ENCODE data around the gene KIR2DL1.
"Not testable (repeated sequence)": the region's sequence is repeated elsewhere in the genome, so short reads cannot be mapped to it uniquely, and the experiment has no call there.

KIR2DL1 gene

DNA sequence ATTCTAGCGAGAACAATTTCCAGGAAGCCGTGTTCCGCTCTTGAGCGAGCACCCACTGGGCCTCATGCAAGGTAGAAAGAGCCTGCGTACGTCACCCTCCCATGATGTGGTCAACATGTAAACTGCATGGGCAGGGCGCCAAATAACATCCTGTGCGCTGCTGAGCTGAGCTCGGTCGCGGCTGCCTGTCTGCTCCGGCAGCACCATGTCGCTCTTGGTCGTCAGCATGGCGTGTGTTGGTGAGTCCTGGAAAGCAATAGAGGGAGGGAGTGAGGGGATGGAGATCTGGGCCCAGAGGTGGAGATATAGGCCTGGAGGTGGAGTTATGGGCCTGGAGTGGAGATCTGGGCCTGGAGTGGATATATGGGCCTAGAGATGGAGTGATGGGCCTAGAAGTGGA lies at the start of gene KIR2DL1:
TSS of gene KIR2DL1 (plus strand) at position 148 of the 400 bp plus-strand sequence. CDS start at position 206, 58 bp downstream.
- DNase-seq, result not testable (repeated sequence)

DNA sequence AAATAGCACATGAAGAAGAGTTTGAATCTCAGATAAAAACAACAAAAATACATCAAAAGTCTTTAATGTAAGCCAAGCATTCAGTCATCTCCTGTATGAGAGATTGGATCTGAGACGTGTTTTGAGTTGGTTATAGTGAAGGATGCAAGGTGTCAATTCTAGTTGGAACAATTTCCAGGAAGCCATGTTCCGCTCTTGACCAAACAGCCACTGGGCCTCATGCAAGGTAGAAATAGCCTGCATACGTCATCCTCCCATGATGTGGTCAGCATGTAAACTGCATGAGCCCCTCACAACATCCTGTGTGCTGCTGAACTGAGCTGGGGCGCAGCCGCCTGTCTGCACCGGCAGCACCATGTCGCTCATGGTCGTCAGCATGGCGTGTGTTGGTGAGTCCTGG lies 45.5 kb upstream of the KIR2DL1 start, which contains the start of gene KIR3DL3:
TSS of gene KIR3DL3 (plus strand) at position 301 of the 400 bp plus-strand sequence. CDS start at position 356, 55 bp downstream.
- DNase-seq, result no peak

DNA sequence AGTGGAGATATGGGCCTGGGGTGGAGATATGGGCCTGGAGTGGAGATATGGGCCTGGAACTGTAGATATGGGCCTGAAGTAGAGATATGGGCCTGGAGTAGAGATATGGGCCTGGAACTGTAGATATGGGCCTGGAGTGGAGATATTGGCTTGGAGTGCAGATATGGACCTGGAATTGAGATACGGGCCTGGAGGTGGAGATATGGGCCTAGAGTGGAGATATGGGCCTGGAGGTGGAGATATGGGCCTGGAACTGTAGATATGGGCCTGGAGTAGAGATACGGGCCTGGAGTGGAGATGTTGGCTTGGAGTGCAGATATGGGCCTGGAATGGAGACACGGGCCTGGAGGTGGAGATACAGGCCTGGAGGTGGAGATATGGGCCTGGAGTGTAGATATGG lies 44.9 kb upstream of the KIR2DL1 start:
- DNase-seq, result no peak

DNA sequence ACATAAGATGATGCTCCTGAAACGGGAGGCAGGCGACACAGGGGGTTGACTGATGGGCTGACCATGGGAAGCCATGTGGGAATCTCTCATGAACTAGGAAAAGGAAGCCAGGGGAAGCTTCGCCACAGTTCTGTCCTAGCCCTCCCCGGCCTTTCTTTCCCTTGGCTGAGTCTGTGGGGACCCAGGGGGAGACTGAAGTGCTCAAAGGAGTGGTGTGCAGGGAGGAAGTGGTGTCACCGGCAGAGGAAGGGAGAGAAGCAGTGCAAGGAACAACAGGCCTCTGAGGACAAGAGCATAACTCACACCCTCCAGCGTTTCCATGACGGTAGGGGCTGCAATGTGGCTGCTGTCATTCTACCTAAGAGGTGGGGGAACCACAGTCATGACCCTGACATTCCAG lies 44.3 kb upstream of the KIR2DL1 start:
- DNase-seq, result no peak

DNA sequence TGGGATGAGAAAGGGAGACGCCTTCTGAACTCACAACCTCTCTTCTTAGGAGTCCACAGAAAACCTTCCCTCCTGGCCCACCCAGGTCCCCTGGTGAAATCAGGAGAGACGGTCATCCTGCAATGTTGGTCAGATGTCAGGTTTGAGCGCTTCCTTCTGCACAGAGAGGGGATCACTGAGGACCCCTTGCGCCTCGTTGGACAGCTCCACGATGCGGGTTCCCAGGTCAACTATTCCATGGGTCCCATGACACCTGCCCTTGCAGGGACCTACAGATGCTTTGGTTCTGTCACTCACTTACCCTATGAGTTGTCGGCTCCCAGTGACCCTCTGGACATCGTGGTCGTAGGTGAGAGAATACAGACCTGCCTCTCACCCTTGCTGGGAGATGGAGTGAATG lies 42.0 kb upstream of the KIR2DL1 start:
- DNase-seq, result no peak

DNA sequence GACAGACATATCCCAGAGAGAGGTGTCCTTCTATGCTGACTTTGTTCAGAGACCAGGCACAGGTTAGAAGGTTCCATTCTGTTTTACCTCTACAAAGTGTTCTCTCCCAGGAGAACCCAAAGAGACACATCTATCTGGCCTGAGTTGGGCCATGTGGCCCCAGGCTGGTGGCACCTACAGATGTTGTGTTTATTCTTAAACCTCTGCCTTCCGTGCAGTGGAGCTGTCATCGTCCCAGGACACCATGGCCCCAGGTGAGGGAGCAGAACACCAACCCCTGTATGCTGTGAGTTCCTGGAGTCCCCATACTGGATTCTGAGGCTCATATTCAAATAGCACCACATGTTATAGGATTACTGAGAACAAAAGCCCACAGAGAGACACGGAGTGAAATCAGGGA lies 41.4 kb upstream of the KIR2DL1 start:
- no peak for DNase-seq

DNA sequence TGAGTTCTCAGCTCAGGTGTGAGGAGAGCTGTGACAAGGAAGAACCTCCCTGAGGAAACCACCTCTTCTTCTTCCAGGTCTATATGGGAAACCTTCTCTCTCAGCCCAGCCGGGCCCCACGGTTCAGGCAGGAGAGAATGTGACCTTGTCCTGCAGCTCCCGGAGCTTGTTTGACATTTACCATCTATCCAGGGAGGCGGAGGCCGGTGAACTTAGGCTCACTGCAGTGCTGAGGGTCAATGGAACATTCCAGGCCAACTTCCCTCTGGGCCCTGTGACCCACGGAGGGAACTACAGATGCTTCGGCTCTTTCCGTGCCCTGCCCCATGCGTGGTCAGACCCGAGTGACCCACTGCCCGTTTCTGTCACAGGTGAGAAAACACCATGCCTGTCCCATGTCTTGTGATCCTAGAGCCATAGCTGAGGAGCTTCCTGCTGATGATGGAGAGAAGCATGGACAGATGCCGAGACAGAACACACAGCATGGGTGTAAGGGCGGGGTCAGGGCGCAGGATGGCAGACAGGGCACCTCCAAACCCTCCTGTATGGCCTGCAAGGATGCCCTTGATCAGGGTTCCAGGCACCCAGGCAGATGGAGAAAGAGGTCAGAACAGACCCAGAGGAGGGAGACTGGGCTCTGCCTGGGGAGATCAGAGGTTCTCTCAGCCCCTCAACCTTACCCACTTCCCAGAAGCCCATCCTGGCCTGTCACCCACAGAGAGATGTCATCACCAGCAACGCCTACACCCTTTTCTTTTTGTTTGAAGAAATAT lies 40.0 kb upstream of the KIR2DL1 start:
- no peak for DNase-seq

DNA sequence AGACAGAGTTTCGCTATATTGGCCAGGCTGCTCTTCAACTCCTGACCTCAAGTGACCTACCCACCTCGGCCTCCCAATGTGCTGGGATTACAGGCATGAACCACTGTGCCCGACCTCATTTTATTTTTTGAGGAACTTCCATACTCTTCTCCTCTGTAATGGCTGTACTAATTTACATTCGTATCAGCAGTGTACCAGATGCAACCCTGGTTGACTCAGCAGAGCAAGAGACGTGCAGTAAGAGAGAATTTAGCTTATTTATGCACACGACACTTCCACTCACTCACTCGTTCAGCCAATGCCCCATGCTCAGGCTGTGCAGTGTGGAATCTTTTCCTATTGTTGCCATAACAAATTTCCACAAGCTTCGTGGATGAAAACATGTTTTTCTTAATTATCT lies 38.4 kb upstream of the KIR2DL1 start:
- DNase-seq, result no peak

DNA sequence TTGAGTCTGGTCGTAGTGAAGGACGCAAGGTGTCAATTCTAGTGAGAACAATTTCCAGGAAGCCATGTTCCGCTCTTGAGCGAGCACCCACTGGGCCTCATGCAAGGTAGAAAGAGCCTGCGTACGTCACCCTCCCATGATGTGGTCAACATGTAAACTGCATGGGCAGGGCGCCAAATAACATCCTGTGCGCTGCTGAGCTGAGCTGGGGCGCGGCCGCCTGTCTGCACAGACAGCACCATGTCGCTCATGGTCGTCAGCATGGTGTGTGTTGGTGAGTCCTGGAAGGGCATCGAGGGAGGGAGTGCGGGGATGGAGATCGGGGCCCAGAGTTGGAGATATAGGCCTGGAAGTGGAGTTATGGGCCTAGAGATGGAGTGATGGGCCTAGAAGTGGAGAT lies 31.3 kb upstream of the KIR2DL1 start, which contains the start of gene KIR2DL3:
TSS of gene KIR2DL3 (plus strand) at position 208 of the 400 bp plus-strand sequence. CDS start at position 241, 33 bp downstream.
- not testable (repeated sequence) for DNase-seq

DNA sequence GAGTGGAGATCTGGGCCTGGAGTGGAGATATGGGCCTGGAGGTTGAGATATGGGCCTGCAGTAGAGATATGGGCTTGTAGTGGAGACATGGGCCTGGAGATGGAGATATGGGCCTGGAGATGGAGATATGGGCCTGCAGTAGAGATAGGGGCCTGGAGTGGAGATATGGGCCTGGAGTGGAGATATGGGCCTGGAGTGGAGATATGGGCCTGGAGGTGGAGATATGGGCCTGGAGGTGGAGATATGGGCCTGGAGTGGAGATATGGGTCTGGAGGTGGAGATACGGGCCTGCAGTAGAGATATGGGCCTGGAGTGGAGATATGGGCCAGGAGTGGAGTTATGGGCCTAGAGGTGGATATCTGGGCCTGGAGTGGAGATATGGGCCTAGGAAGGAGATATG lies 30.9 kb upstream of the KIR2DL1 start:
- no peak for DNase-seq

DNA sequence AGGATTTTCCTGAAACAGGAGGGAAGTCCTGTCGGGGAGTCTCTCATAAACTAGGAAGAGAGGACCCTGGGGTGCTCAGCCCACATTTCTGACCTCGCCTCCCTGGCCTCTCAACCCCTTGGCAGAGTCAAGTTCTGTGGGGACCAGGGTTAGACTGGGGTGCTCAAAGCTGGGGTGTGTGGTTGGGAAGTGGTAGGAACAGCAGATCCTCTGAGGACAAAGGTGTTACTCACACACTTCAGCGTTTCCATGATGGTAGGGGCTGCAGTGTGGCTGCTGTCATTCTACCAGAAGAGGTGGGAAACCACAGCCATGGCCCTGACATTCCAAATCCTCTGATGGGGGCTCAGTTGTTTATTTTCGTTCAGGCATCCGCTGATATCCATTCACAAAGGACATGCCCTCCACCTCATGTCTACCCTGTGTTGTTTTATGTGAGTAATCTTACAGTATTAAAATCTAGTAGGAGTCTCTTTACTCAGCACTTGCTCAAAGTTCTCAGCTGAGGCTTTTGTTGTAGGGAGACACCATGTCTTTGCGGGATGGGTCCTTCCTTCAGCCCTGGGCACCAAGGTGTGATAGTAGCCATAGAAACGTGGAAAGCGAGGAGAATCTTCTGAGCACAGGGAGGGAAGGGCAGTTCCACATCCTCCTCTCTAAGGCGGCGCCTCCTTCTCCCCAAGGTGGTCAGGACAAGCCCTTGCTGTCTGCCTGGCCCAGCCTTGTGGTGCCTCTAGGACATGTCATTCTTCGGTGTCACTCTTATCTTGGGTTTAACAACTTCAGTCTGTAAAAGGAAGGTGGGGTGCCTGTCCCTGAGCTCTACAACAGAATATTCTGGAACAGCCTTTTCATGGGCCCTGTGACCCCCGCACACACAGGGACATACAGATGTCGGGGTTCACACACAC lies 29.8 kb upstream of the KIR2DL1 start:
- no peak for DNase-seq

DNA sequence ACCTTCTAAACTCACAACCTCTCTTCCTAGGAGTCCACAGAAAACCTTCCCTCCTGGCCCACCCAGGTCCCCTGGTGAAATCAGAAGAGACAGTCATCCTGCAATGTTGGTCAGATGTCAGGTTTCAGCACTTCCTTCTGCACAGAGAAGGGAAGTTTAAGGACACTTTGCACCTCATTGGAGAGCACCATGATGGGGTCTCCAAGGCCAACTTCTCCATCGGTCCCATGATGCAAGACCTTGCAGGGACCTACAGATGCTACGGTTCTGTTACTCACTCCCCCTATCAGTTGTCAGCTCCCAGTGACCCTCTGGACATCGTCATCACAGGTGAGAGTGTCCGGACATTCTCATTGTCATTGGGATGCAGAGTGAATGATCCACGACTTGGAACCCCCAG lies 27.6 kb upstream of the KIR2DL1 start:
- DNase-seq, result not testable (repeated sequence)

DNA sequence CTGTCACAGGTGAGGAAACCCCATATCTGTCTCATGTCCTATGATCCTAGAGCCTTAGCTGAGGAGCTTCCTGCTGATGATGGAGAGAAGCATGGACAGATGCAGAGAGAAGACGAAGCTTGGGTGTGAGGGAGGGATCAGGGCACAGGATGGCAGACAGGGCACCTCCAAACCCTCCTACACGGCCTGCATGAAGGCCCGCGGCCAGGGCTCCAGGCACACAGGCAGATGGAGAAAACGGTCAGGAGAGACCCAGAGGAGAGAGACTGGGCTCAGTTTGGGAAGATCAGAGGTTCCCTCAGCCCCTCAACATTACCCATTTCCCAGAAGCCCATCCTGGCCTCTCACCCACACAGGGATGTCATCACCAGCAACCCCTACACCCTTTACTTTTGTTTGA lies 25.5 kb upstream of the KIR2DL1 start:
- not testable (repeated sequence) for DNase-seq

DNA sequence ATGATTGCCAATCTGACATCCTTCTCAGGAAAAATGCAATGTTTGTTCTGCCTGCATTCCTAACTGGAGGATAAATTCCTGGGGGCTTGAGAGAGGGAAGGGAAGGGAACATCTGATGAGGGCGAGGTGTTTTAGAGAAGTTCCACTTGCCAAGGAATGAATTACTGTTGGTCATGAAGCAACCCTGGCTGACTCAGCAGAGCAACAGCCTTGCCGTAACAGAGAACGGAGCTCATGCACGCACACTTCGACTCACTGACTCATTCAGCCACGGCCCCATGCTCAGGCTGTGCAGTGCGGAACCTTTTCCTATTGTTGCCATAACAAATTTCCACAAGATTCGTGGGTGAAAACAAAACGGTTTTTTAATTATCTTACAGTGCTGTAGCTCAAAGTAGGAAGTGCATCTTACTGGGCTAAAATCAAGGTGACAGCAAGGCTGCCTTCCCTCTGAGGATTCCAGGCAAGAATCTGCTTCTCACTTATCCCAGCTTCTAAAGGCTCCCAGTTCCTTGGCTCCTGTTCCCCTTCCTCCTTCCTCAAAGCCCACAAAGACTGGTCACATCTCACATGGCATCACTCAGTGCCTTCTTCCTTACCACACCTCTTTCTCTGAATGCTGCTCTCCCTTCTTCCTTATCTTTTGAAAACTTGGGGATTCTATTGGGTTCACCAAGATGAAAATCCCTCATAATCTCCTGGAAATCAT lies 21.8 kb upstream of the KIR2DL1 start:
- DNase-seq, result not testable (repeated sequence)

DNA sequence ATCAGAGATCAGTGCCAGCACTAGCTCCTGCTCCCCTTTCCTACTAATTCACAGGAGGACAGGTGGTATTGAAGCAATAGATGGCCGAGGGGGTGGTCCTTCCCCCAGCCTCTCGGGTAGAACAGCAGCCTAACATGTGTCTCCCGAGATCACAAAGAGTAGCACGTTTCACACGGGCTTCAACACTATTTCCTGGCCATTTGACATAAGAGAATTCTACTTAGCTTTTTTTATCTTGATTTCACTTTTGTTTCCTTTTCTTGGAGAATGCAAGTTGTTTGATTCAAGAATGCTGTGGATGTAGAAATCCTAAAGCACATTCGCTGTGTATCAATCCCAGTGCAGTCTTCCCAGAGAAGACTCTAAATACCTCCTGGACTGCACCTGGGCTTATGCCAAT lies 19.3 kb upstream of the KIR2DL1 start:
- not testable (repeated sequence) for DNase-seq

DNA sequence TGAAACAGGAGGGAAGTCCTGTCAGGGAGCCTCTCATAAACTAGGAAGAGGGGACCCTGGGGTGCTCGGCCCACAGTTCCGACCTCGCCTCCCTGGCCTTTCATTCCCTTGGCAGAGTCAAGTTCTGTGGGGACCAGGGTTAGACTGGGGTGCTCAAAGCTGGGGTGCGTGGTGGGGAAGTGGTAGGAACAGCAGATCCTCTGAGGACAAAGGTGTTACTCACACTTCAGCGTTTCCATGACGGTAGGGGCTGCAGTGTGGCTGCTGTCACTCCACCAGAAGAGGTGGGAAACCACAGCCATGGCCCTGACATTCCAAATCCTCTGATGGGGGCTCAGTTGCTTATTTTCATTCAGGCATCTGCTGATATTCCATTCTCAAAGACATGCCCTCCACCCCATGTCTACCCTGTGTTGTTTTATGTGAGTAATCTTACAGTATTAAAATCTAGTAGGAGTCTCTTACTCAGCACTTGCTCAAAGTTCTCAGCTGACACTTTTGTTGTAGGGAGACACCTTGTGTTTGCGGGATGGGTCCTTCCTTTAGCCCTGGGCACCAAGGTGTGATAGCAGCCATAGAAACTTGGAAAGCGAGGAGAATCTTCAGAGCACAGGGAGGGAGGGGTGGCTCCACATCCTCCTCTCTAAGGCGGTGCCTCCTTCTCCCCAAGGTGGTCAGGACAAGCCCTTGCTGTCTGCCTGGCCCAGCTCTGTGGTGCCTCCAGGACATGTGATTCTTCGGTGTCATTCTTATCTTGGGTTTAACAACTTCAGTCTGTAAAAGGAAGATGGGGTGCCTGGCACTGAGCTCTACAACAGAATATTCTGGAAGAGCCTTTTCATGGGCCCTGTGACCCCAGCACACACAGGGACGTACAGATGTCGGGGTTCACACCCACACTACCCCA lies 13.1 kb upstream of the KIR2DL1 start:
- DNase-seq, result not testable (repeated sequence)

DNA sequence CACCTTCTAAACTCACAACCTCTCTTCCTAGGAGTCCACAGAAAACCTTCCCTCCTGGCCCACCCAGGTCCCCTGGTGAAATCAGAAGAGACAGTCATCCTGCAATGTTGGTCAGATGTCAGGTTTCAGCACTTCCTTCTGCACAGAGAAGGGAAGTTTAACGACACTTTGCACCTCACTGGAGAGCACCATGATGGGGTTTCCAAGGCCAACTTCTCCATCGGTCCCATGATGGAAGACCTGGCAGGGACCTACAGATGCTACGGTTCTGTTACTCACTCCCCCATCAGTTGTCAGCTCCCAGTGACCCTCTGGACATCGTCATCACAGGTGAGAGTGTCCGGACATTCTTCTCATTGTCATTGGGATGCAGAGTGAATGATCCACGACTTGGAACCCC lies 11.0 kb upstream of the KIR2DL1 start:
- DNase-seq, result not testable (repeated sequence)

DNA sequence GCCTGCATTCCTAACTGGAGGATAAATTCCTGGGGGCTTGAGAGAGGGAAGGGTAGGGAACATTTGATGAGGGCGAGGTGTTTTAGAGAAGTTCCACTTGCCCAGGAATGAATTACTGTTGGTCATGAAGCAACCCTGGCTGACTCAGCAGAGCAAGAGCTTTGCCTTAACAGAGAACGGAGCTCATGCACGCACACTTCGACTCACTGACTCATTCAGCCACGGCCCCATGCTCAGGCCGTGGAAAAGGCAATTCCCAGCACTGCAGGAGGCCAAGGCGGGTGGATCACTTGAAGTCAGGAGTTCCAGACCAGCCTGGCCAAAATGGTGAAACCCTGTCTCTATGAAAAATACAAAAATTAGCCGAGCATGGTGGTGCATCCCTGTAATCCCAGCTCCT lies 5.4 kb upstream of the KIR2DL1 start:
- not testable (repeated sequence) for DNase-seq

DNA sequence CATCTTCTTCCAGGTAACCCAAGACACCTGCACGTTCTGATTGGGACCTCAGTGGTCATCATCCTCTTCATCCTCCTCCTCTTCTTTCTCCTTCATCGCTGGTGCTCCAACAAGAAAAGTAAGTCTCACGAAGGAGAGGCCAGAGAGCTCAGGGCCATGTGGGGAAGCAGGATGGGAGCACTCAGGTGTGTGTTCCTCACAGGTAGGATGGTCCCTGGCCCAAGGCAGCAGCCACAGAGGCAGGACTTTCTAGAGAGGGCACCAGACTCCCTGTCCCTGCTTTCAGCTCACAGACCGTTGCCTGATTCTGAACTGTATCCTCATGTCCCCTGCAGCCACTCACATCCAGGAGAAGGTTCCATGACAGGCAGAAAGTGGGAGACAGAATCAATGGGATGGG lies 3.1 kb upstream of the KIR2DL1 start:
- not testable (repeated sequence) for DNase-seq

DNA sequence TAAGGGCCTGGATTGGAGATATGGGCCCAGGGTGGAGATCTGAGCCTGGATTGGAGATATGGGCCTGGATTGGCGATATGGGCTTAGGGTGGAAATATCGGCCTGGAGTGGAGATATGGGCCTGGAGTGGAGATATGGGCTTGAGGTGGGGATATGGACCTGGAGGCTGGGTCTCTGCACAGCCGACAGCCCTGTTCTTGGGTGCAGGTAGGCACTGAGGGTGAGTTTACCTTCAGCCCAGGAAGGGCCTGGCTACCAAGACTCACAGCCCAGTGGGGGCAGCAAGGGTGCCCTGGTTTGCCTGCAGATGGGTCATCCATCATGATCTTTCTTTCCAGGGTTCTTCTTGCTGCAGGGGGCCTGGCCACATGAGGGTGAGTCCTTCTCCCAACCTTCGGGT lies 918 bp downstream of the KIR2DL1 start:
- not testable (repeated sequence) for DNase-seq

DNA sequence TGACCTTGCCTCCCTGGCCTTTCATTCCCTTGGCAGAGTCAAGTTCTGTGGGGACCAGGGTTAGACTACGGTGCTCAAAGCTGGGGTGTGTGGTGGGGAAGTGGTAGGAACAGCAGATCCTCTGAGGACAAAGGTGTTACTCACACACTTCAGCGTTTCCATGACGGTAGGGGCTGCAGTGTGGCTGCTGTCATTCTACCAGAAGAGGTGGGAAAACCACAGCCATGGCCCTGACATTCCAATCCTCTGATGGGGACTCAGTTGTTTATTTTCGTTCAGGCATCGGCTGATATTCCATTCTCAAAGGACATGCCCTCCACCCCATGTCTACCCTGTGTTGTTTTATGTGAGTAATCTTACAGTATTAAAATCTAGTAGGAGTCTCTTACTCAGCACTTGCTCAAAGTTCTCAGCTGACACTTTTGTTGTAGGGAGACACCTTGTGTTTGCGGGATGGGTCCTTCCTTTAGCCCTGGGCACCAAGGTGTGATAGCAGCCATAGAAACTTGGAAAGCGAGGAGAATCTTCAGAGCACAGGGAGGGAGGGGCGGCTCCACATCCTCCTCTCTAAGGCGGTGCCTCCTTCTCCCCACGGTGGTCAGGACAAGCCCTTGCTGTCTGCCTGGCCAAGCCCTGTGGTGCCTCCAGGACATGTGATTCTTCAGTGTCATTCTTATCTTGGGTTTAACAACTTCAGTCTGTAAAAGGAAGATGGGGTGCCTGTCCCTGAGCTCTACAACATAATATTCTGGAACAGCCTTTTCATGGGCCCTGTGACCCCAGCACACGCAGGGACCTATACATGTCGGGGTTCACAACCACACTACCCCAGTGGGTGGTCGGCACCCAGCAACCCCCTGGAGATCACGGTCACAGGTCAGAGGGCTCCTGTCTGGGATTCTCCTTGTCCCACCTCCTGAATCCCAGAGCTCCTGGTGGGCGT lies 1.7 kb downstream of the KIR2DL1 start:
- DNase-seq, result not testable (repeated sequence)

Data from activated effector memory CD4-positive, alpha-beta T cell treated with anti-CD3 and anti-CD28 coated beads, Interleukin-2, amount 50 U/mL, for 16 hours (primary cell).